GM21717 (cell line): ENCODE measurements around the gene FCRL5.
"Not testable (repeated sequence)": the region's sequence is repeated elsewhere in the genome, so short reads cannot be mapped to it uniquely, and the experiment has no call there.

Experiments
- ATAC-seq: cut with Tn5 transposase; IDR thresholded peaks from one replicate; pipeline ENCODE4 v1.9.1; 2021; ENCODE audit warnings: mild to moderate bottlenecking, moderate library complexity; ENCODE audit not compliant: unreplicated experiment

Gene FCRL5

DNA sequence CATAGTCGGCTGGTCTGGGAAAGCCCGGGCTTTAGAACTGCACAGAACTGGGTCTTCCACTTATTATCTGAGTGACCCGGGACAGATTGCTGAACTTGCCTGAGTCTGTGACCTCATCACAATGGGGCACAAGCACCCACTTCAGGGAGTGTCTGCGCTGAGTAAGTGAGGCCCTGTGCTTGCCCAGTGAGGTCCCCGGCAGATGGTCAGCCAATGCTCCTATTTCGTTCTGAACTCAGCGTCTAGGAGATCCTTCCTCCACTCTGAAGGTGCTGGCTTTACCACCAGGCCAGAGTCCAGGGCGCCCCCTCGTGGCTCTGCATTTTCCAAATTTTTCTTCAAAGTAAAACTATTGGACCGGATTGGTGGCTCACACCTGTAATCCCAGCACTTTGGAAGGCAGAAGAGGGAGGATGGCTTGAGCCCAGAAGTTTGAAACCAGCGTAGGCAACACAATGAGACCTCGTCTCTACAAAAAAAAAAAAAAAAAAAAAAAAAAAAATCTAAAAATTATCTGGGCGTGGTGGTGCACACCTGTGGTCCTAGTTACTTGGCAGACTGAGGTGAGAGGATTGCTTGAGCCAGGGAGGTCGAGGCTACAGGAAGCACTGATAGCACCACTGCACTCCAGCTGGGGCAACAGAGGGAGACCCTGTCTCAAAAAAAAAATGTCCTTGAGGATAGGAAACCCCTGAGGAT, 61.7 kb downstream of the FCRL5 start:
- no peak for ATAC-seq

DNA sequence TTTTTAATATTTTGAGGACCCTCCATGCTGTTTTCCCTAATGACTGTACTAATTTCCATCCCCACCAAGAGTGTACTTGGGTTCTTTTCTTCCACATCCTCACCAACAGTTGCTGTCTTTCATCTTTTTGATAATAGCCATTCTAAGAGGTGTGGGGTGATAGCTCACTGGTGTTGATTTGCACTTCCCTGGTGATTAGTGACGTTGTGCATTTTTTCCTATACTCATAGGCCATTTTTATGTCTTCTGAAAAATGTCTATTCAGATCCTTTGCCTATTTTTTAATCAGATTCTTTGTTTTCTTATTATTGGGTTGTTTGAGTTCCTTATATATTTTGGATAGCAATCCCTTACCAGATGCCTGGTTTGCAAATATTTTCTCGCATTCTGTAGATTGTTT, 64.2 kb downstream of the FCRL5 start:
- ATAC-seq: no peak

DNA sequence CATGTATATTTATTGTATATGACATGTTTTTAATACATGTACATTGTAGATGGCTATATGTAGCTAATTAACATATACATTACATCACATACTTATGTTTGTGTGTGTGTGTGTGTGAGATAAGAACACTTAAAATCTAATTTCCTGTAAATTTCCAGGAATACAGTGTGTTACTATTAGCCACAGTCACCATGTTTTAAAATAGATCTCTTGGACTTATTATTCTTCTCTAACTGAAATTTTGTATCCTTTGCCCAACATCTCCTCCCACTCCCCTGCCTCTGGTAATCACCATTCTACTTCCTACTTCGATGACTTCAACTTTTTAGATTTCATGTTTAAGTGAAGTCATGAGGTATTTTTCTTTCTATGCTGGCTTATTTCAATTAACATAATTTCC, 64.8 kb downstream of the FCRL5 start:
- ATAC-seq: no peak

DNA sequence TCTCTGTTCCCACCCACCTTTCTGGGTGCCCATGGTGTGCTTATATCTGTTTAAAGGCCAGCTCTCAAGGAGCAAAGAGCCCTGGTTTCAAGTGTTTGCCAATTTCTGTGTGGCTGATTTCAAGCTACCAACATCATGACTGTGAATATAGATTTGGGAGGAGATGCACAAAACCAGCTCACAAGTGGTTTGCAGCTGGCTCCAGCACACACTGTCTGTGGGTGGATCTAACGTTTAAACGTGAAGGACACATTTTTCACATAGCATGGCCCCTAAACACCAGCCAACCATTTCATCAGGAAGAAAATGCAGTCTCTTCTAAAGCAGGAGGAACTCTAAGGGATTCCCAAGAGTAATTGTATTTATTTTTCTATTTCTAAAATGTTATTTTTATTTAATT, 65.2 kb downstream of the FCRL5 start:
- no peak for ATAC-seq

DNA sequence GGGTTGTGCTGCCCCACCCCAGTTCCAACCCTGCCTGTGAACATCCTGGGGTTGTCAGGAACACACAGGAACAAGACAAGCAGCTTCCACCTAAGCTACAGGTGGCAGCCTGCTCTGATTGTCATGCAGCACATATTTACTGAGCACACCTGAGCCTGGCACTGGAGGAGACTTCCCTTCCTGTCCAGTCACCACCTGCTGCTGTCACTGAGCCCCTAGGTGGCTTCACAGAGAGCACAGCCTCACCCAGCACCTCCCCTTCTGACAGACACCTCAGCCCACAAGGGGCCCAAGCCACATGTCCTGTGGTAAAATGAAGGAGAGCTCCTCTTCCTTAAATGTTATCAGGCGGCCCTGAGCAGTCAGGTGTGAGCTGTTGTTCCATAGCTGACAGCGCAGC, 65.9 kb downstream of the FCRL5 start:
- not testable (repeated sequence) for ATAC-seq

DNA sequence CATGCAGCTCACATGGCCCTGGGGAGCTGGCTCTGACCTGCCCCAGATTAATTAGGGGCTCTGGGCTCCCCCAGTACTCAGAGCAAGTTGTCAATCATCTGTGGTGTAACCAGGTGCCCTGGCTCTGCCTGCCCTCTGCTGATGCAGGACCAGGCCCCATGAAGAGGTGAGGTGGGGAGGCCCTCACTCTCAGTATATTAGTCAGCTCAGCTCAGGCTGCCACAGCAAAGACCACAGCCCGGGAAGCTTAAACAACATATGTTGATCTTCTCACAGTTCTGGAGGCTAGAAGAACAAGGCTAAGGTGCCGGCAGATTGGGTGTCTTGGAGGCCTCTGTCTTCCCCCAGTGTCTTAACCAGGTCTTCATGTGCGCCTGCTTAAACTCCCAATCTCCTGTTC, 66.5 kb downstream of the FCRL5 start:
- ATAC-seq: no peak

DNA sequence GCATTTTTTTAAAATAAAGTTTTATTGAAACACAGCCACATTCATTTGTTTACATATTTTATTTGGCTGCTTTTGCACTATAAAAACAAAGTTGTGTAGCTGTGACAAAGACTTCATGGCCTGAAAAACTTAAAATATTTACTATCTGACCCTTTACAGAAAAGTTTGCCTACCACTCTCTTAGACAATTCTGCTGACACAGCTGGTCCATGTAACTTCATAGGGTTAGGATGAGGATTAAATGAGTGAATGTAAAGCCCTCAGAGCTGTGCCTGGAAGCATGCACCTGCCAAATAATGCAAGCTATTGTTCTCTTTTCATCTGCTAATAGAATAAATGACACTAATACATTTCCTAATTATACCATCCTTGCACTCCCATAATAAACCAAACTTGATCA, 67.7 kb downstream of the FCRL5 start:
- no peak for ATAC-seq

DNA sequence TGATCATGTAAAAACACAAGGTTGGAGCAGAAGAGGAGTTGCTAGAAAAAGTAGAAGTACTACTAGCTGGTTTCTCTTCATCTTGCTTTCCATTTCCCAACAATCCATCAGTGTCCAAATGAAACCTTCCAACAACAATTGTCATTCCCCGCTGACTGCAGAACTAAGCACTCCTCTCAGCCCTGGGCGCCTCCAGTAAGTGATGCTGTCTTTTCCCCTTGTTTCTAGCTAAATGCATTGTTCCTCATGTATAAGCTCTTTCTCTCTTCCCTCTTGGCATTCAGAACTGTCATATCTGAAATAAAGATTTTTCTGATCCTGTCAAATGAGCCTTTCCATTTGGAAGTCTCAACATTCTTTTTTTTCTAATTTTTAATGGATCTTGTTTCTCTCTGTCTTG, 68.7 kb downstream of the FCRL5 start:
- ATAC-seq: no peak

DNA sequence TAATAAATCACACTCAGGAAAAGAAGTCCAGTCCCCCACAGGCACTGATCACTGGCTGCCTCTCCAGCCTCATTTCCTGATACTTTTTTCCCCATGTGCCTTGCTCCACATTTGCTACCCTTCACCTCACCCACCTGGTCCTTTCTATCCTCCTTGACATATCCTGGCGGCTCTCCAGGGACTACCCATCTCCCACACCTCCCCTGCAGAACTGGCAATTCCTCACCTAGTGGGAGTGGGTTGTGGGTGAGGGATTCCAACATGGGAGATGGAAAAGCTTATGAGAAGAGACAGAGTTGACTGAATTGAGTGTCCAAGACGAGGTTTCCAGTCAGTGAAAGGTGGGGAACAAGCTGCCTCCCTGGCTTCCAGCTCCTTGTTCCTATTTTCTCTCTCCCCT, 69.6 kb downstream of the FCRL5 start:
- no peak for ATAC-seq

DNA sequence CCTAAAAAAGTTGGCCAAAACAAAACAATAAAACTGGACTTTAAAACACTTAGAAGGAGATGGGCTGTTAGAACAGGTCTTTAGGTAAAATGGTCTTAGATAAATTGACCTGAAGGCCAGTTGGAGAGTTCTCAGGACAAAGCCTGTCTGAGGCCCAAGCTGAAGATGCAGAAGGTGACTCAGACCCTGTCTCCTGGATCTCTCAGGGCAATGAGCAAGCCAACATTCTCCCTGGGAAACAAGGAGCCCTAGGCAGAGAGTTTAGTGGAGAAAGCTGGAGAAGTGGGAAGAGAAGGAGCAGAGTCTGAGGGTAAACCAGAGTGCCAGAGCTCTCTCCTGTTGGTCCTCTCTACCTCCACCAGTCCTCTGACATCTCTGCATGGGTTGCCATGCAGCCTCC, 70.1 kb downstream of the FCRL5 start:
- no peak for ATAC-seq

DNA sequence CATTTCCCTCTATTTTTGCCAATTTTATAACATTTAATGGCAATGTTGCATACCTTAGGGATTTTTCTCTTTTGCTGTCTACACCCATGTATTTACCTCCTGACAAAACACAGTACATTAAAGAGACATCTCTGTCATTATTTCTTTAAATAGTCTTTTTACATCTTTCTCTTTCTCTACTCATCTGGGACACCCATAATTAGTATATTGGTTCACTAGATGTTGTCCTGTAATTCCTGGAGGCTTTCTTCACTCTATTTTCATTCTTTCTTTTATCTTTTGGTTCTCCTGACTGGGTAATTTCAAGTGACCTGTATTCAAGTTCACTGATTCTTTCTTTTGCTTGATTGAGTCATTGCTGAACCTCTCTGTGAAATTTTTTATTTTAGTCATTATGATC, 74.3 kb downstream of the FCRL5 start:
- no peak for ATAC-seq

DNA sequence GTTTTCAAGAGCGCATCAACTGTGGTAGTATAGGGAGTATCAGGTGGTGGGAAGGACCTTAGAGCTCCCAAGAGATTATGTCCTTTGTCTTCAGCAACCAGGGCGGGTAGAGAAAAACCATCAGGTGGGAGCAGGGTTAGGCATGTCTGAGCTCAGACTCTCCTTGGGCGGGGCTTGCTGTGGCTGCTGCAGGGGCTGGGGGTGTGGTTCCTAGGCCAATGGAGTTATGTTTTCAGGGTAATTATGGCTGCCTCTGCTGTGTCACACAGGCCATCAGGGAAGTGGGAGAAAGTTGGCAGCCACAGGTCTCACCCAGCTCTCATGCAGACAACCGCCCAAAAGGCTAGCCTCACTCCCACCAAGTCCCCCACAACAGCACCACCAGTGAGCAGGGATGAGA, 74.9 kb downstream of the FCRL5 start:
- ATAC-seq: no peak

DNA sequence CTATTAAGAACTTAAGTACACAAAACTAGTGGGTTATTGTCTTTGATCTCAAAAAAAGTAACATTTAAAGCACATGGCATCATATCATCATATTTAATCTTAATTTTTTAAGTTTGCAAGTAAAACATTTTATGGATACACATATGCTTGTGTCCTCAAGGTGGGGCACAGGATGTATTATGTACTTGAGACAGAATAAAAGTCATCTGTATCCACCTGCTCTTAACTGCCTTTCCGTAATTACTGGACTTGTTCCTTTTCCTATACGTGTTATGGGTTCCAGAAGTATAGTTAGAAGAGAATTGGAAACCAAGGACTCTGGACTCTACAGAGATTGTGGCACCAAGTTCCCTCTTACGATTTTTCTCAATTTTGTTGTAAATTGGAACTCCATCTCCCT, 79.4 kb downstream of the FCRL5 start:
- ATAC-seq: no peak

DNA sequence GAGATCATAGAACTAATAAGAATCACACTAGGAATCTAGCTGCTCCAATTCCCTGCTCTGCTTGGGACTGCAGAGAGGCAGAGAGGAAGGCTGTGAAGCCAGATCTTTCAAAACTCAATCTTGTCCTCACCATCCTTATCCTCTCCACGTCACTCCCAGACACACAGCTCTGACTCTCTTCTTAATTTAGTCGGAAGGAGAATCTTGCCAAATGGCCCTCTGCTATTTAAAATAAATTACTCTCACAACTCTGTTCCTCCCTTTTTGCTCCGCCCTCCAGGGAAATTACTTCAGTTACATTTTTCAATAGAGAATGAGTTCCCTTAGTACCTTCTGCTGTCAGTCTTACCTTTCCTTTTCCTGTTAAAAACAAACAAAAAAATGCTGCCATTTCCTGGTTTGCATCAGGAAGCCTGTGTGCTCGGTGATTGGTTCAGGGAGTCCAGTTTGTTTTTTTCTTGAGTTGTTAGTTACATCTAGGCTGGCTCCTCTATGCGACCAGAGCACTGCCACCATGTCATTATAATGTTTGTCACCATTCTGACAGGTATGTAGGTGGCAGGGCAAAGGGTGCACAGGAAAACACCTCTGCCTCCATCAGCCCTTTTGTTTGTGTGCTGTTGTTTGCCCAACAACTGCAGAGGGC, 80.1 kb downstream of the FCRL5 start:
- no peak for ATAC-seq

DNA sequence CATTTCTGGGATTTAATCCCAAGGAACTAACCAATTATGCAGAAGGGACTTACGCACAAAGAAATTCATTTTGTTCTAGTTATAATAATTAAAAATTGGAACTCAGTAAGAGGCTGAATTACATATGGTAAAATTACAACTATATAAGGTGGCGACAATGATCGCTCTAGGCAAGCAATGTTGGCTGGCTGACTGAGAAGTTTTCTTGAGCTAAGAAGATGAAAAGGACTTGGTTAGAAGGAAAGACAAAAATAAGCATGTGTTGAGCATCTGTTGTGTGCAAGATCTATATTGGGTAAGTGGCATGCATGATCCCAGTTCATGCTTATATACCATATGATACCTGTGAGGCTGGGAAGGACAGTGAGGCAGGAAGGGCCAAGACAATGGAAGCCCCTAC, 80.8 kb downstream of the FCRL5 start:
- ATAC-seq: no peak

DNA sequence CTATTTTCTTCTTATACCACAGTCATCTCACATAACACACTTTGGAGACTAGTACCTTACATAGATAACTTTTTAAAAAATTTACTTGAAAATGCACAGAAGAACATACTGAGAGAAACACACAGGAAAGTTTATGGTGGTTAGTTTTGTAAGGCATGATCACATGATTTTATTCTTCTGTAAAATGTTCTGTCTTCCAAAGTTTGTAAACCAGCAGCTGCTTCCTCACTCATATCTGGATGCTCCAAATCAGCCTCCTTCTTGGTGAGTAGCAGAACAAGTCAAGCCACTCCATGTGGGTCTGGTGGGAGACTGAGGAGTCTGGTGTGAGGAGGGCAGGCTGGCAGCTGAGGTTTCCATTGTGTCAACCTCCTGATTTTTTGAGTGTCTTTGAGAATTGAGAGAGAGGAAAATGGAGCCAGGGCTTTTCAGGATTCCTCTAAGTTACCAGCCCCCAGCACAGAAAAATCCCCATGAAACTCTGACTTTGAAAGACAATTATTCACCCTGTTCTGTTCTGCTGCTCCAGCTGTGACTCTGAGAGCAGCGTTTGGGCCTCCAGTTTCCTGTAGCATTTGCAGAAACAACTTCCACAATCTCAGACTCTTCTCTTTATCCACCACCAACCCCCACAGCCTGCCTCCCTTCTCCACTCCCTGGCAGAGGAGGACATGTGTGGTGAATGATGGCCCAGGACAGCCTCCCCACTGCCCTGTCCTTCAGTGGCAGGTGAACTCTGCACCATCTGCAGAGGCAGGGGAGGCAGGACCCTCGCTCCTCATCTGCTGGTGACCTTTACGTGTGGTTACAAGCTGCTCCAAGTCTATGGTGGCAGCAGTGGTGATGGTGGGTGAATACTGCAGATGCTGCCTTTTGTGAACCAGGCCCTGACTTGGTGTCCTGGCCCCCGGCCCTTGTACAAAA, 82.3 kb downstream of the FCRL5 start:
- ATAC-seq: no peak

DNA sequence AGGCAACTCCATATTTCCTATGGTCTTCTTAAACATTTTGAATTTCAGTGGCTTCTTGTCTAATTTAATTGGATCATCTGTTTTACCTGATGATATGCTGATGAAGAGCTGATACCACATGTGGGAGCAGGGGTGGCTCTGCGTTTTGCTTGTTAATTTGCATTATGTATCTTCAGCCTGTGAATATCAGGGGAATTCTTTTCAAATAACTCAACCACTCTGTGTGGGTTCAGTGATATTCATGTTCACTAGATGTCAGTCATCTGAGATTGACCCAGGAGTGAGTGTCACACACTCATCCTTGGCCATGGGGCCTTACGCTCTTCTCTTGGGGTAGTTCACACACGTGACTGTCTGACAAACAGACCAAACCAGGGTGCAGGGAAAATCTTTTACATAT, 83.0 kb downstream of the FCRL5 start:
- no peak for ATAC-seq

DNA sequence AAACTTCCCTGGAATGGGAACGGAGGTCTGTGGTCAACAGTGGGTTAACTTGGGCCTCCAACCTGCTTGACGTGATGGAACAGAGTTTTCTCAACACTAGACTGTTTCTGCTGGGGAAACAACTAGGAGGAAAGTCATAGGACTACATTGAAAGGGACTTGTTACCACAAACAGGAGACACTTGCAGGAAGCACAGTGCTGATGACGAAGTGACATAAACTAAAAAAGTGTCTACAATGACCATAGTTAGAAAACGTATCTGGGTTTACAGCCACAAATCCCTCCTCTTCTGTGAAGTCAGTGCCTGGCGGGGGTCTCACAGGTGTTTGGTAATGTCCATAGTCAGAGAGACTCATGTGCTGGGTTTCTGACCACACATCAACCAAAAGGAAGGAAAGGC, 86.3 kb downstream of the FCRL5 start:
- no peak for ATAC-seq
